HFFc6 (cell line): ENCODE results near the gene JOSD1. TPM values are rescaled to one million over a fixed set of nuclear protein-coding genes. Genes with fewer than 3 reads are reported as not detected.

Experiments used
- DNase-seq: peaks from one replicate; pipeline ENCODE4 v3.0.0-alpha.2; 2018
- H3K27ac Mint-ChIP-seq: 2 replicates; pipeline ENCODE4 v1.8.0; 2020; ENCODE audit warnings: mild to moderate bottlenecking, mixed read lengths
- H3K27me3 Mint-ChIP-seq: 2 replicates; pipeline ENCODE4 v1.8.0; 2021; ENCODE audit warnings: mild to moderate bottlenecking, moderate library complexity, mixed read lengths; ENCODE audit not compliant: insufficient read depth
- H3K36me3 Mint-ChIP-seq: 2 replicates; pipeline ENCODE4 v1.8.0; 2021; ENCODE audit warnings: low read depth, mixed read lengths
- H3K4me1 Mint-ChIP-seq: 2 replicates; pipeline ENCODE4 v1.8.0; 2020; ENCODE audit warnings: low read depth, mixed read lengths
- H3K4me3 Mint-ChIP-seq: 2 replicates; pipeline ENCODE4 v1.8.0; 2020; ENCODE audit warnings: mild to moderate bottlenecking, moderate library complexity, mixed read lengths
- H3K9me3 Mint-ChIP-seq: 2 replicates; pipeline ENCODE4 v1.8.0; 2020; ENCODE audit warnings: mild to moderate bottlenecking, mixed read lengths
- CTCF ChIP-seq: fragments of 200-600 bp; sonication (generic); IDR thresholded peaks from 2 replicates; pipeline ENCODE4 v1.5.0; 2021; ENCODE audit warnings: antibody characterized with exemption, mild to moderate bottlenecking
- total RNA-seq, 6 experiments: library from RNA; stranded (reverse); fragmentation: NEBNext Ultra II Directional; extraction: Animal tissue kit (Norgen Biotek cat#: 25700); gene quantifications; 2 replicates in 1 of 6; 3 replicates in 5 of 6; pipeline ENCODE4 v1.2.3, GENCODE V29; 2021

Gene JOSD1
- total RNA-seq, 6 experiments from 2014 or later, result 37.8 to 44.6 (median 41.0) TPM

GRCh38 chr22:38742176-38742942 is 41.6 kb upstream of the JOSD1 start:
- no peaks in the 10 kb centered on the region for H3K9me3 Mint-ChIP-seq
- DNase-seq, result no peak
- no peak overlapping the region for H3K27ac Mint-ChIP-seq
- H3K36me3 Mint-ChIP-seq, result peaks cover 37% of the 10 kb centered on the region
- no peak for TF ChIP-seq CTCF
- H3K27me3 Mint-ChIP-seq, result peaks cover 2% of the 10 kb centered on the region
- no peak overlapping the region for H3K4me3 Mint-ChIP-seq
- H3K4me1 Mint-ChIP-seq, result peaks cover 5% of the 10 kb centered on the region; the same call in 1 of the 2 replicates

GRCh38 chr22:38741576-38741975 is 40.8 kb upstream of the JOSD1 start:
- peaks cover 42% of the 10 kb centered on the region for H3K36me3 Mint-ChIP-seq
- H3K4me3 Mint-ChIP-seq, result no peak overlapping the region
- no peak for TF ChIP-seq CTCF
- H3K27ac Mint-ChIP-seq, result no peak overlapping the region
- DNase-seq, result no peak
- peaks cover 5% of the 10 kb centered on the region; the same call in 1 of the 2 replicates for H3K4me1 Mint-ChIP-seq
- H3K9me3 Mint-ChIP-seq, result no peaks in the 10 kb centered on the region
- peaks cover 2% of the 10 kb centered on the region for H3K27me3 Mint-ChIP-seq

- Mint-ChIP-seq H3K4me3 (no peak overlapping the region), H3K9me3 (no peaks in the 10 kb centered on the region), H3K36me3 (peaks cover 42% of the 10 kb centered on the region), H3K27ac (no peak overlapping the region), H3K27me3 (peaks cover 2% of the 10 kb centered on the region), H3K4me1 (peaks cover 5% of the 10 kb centered on the region; the same call in 1 of the 2 replicates)
- TF ChIP-seq CTCF, result no peak
- no peak for DNase-seq
These were observed 40.4 kb upstream of the JOSD1 start for GRCh38 chr22:38741166-38741565.

GRCh38 chr22:38740754-38741153 is 40.0 kb upstream of the JOSD1 start:
- DNase-seq, result no peak

GRCh38 chr22:38740116-38740723 is 39.5 kb upstream of the JOSD1 start:
- DNase-seq, result no peak
- Mint-ChIP-seq H3K27ac (no peak overlapping the region), H3K9me3 (no peaks in the 10 kb centered on the region), H3K27me3 (peaks cover 2% of the 10 kb centered on the region), H3K4me3 (no peak overlapping the region), H3K36me3 (peaks cover 42% of the 10 kb centered on the region), H3K4me1 (peaks cover 5% of the 10 kb centered on the region; the same call in 1 of the 2 replicates)
- TF ChIP-seq CTCF, result no peak

More at GRCh38 chr22:38740754-38741153, 40.0 kb upstream of the JOSD1 start:
- no peak for TF ChIP-seq CTCF
- peaks cover 2% of the 10 kb centered on the region for H3K27me3 Mint-ChIP-seq
- H3K4me1 Mint-ChIP-seq, result peaks cover 5% of the 10 kb centered on the region; the same call in 1 of the 2 replicates
- H3K9me3 Mint-ChIP-seq, result no peaks in the 10 kb centered on the region
- H3K27ac Mint-ChIP-seq, result no peak overlapping the region
- H3K36me3 Mint-ChIP-seq, result peaks cover 42% of the 10 kb centered on the region
- no peak overlapping the region for H3K4me3 Mint-ChIP-seq
